ENCODE measurements around the gene DENND2C.
A peak's percentile ranks its signal among the peaks of the same experiment; 100 is the strongest.

DENND2C gene

DNA sequence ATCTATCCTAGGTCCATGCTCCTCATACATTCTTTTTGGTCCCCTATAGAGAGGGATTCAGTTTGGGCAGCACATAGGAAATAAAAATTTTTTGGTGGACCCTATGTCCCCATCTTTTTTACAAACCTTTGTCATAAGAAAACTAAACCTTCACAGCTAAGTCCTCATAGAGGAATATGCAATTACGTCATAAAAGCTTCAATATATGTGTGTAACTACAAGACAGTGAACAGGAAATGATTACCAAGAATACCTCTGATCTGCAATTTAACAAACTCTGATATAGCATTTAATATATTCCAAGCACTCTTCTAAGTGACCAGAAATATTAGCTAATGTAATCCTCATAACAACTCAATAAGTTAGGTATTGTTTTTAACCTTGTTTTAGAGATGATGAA is 6.3 kb upstream of the DENND2C start:
- DNase-seq (ENCODE audit: low read depth) = no peak

DNA sequence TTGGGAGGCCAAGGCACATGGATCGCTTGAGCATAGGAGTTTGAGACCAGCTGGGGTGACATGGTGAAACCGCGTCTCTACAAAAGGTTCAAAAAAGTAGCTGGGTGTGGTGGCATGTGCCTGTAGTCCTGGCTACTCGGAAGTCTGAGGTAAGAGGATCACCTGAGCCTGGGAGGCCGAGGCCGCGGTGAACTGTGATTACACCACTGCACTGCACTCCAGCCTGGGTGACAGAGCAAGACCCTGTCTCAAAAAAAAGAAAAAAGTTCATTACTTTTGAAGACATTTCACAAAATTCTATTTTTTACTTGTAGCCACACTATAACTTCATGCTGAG is 2.1 kb upstream of the DENND2C start:
- no peak for DNase-seq (ENCODE audit: low read depth)

DNA sequence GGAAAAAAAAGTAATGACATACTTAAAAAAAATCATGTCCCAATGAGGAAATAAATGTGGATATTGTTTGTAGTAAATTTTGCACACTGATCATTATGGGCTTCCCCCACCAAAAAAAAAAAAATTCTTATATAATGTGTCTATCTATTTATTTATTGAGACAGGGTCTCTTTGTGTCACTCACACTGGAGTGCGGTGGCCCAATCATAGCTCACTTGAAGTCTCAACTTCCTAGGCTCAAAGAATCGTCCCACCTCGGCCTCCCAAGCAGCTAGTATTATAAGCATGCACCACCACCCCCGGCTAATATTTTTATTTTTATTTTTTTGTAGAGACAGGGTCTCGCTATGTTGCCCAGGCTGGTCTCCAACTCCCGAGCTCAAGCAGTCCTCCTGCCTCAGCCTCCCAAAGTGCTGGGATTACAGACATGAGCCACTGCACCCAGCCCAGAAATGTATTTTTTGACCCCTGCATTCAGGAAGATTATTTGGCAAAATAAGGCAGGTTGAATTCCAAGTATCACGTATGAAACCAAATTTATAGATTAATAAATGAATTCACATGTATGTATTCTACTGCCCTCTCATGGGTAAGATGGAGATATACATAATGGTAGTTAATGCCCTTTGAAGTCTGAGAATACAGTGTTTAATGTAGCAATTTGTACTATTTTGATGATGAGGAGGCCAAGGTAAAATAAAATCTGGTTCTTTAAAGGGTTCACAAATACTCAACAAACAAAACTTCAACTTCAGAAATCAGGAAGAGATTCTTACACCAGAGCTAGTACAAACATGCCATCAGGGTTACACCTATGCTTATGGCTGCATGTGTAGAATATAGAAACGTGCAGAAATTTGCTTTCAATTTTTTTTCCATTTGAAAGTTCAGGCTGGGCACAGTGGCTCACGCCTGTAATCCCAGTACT is 1.4 kb upstream of the DENND2C start:
- no peak for DNase-seq (ENCODE audit: low read depth)

DNA sequence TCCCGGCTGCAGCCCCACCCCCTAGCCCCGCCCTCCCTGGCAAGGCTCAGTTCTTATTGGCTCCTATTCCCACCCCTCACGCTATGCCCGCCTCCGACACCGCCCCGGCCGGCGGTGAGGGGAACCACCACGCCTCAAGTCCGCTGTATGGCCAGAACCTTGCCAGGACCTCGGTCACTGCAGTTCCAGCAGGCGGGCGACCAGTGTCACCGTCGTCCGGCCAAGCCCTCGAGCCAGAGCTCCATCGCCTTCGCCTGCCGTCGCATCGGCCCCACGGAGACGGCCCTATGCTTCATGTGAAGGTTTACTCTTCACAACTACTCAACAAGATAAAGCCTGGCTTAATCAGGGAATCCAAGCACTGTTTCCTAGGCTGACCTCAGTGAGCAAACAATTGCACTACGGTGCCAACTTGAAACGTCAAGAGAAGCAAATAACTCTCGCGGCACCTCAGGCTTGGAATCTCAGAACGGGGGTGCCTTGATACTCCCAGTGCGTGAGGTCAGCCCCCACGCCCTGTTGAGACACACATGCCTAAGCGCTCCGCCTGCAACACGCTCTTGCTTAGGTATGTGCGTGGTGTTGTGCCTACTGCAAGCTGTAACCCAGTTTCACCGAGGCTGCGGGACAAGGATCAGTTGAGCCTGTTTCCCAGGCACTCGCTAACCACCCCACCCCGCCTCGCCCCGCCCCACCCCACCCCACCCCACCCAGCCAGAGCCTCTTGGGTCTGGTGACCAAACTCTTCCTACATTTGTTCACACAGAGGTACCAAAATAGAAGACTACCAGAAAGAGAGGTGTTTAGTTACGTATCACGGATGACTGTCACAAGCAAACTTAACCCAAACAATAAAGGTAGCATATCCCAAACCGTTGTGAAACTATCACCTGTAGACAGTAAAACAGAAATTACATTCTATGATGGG is 498 bp upstream of the DENND2C start:
- peak; percentile 87 for DNase-seq (ENCODE audit: low read depth)

DNA sequence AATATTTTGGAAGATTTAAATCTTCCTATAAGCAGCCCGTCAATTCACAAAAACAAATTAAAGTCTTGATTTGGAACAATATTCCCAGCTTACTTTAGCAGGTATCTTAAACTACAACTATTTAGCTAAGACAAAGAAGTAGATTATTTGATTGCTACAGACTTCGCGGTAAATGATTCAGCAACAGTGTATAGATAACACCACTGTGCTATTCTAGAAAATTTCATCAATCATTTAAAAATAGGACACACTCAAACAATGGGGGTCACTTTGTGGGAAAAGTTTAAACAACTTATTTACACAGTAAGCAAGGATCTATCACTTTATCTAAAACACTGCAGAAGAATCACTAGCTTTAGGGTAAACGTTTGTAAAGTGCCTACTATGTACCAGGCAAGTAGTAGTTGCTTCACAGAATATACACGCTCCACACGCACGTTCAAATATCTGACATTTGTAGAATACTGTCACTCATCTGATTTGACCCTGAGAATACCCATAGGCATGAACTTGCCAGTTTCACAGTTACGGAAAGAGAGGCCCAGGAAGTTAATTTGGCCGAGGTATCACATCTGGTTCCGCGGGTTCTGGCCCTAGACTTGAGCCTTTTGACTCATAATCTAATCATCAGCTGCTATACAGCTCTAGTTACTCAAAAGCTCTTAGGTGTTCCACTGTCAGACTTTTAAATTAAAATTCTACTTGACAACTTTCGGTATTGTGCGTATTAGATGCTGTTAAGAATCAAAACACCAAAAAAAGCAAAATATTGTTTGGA is 876 bp downstream of the DENND2C start:
- peak; percentile 3 for DNase-seq (ENCODE audit: low read depth)

DNA sequence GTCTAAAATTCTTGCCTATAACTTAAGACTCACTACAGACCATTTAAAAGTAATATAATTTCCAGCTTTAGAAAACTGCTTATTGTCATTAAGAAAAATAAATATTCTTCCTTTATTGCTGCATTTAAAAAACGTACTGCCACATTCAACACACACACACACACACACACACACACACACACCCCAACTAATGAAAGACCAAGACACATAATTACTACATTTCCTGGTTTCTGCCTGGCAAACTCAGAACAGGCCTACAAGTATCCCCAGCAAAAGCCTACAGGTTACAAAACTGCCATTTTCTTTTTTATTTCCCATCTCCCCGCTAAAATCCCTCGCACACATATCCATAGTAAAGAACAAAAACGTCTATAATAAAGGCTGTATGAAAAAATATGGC is 1.5 kb downstream of the DENND2C start:
- no peak for DNase-seq (ENCODE audit: low read depth)

DNA sequence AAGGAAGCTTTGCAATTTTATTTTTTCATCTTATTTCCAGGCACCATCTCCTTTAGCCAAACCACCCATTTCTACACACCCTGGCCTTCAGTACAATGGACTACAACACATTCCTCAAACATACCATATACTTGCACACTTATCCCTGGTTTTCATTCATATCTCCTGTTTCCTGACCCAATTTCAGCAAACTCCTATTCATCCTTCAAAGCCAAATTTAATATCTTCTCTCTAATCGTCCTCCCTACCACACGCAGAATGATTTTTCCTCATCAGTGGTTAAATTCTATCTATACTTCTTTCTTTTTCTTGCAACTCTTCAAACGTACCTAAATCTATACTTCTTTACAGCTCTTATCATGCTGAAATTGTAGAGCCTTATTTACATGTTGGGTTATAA is 2.9 kb downstream of the DENND2C start:
- DNase-seq (ENCODE audit: low read depth) = no peak

DNA sequence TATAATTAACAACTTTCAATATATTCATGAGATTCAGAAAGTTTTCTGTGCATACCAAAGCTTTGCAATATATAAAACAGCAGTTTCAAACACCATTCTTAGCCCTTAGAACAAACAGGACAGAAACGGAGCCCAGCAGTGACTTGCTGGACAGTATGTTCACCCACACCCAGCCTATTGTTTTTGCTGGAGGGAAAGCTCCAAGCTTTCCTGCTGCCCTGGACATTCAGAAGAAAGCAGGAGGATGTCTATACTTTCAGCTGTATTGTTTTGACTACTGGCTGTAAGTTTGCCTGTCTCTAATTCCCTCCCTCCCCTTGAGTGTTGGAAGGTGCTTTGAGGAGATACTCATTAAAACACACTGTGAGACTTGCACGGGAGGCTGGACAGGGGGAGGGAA is 9.6 kb downstream of the DENND2C start:
- no peak for DNase-seq (ENCODE audit: low read depth)

DNA sequence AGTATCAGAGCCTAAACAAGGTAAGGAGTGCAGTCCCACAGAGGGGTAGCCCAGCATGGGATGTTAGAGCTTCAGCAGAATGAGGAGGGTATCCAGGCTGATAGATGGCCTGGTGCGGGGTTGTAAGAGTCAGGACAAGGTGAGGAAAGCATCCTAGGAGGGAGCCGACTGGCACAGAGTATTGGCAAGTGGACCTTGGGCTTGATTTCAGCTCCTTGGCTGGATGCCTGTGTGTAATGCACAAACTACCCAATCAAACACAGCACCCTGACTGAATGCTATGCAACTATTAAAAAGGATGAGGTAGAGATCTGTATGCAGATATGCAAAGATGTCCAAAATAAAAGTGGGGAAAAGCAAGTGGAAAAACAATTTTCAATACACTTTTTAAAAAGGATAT is 18.0 kb downstream of the DENND2C start:
- DNase-seq (ENCODE audit: low read depth) = no peak

DNA sequence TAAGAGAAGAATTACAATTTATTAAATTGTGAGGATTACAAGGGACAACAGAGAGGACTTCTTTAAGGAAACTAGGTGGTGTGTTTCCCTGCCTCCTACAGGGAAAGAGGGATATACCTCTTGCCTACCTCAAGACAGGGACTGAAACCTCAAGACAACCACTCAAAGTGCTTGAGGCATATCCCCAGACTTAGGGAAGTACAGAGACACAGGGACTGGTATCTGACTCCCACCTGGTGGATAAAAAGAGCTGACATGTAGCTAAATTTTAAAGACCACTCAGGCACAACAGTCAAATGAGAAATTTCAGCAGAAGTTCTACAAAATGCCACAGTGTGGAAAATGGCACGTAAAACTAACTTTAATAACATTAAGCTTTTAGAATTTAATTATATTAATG is 21.3 kb downstream of the DENND2C start:
- DNase-seq (ENCODE audit: low read depth) = no peak

DNA sequence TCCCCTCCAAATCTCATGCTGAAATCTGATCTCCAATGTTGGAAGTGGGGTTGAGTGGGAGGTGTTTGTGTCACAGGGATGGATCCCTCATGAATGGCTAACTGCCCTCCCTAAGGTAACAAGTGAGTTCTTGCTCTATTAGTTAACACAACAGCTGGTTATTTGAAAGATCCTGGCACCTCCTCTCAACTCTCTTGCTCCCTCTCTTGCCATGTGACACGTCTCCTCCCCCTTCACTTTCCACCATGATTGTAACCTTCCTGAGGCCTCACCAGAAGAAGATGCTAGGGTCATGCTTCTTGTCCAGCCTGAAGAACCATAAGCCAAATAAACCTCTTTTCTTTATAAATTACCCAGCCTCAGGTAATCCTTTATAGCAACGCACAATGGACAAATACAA is 28.5 kb downstream of the DENND2C start:
- no peak for DNase-seq (ENCODE audit: low read depth)

DNA sequence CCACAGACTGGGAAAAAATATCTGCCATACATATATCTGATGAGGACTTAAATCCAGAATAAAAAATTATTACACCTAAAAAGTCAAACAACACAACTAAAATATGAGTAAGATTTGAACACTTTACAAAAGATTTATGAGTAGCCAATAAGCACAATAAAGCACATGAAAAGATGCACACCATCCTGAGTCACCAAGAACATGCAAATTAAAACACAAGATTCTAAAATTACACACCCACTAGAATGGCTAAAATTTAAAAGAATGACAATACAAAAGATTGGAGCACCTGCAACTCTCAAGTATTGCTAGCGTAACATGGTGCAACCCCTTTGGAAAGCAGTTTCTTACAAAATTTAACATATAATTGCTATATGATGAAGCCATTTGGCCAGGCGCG is 30.9 kb downstream of the DENND2C start:
- no peak for DNase-seq (ENCODE audit: low read depth)

DNA sequence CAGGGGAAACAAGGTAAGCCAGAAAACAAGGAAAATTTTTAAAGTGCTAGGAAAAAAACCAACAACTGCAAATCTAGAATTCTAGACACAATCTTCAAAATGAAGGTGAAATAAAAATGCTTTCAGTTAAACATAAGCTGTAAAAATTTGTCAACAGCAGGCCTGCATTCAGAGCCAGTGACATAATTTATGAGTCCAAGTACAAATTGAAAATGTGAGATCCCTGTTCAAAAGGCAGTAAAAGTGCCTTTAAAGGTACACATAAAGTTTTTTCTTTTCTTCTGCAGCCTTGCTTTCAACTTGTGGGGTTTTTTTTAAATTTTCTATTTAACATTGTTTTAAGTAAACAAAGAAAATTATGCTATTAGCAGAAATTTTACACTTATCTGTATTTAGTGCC is 37.4 kb downstream of the DENND2C start:
- no peak for DNase-seq (ENCODE audit: low read depth)

DNA sequence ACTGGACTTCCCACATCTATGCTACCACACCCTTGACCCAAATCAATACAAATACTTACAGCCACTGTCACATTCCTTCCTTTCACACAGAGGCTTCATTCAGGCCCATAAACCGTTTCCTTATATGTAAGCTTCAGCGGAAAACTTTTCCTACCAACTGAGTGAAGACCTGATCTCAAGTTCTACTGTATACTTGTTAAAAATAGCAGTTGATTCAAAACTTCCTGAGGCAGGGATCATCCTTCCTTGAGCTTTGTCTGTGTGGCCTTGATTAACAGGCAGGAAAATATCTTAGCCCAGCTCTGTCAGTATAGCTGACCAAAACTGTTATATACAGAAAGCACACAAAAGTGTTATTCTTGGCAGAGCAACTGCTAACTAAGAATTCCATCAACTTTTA is 42.7 kb downstream of the DENND2C start:
- no peak for DNase-seq (ENCODE audit: low read depth)

DNA sequence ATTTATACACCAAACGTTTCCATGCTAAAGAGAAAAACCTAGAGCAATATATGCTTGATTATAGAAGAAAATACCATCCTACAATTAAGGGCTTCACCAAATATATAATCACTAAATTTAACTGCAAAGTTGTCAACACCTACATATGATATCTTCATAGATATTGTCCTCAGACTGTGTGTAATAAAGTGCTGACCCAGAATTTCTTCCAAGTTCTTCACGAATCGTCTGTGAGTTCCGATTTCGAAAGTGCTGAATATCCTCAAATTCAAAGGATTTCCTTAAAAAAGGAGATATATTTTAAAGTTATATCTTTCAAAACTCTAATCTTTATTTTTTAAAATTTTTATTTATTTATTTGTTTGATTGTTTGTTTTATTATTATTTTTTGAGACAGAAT is 46.5 kb downstream of the DENND2C start:
- no peak for DNase-seq (ENCODE audit: low read depth)

DNA sequence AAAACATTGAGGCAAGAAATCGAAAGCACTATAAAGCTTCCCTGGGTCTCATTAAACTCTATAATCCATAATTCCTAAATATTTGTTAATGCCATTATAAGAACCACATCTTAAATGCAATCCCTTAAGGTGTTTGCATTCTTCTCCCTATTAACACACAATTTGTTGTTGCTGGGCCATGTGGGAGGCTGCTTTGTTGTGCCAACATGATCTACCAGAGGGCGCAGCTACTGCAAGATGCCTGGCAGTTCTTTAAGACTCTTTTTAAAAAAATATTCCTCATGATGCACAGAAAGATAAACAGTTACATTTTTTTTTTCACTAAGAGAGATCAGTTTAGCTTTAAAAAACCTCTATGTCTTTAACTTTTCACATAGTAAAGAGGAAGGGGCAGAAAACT is 49.4 kb downstream of the DENND2C start:
- no peak for DNase-seq (ENCODE audit: low read depth)

DNA sequence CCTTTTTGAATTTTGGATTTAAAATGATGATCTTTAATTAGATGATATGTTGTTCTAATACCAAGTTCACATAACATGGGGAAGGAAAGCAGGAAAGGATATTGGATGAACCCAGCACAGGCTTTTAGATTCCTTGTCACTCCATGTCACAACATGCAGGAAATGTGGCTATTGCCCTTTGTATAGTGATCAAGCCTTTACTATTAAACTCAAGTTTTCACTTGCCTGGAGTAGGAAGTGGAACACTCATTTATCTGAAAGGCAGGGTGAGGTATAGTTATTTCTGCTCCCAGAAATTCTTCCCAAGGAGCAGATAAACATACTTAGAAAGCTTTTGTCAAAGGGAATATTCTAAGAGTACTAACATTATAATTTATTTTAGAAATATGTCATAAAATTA is 51.2 kb downstream of the DENND2C start:
- DNase-seq (ENCODE audit: low read depth) = no peak

DNA sequence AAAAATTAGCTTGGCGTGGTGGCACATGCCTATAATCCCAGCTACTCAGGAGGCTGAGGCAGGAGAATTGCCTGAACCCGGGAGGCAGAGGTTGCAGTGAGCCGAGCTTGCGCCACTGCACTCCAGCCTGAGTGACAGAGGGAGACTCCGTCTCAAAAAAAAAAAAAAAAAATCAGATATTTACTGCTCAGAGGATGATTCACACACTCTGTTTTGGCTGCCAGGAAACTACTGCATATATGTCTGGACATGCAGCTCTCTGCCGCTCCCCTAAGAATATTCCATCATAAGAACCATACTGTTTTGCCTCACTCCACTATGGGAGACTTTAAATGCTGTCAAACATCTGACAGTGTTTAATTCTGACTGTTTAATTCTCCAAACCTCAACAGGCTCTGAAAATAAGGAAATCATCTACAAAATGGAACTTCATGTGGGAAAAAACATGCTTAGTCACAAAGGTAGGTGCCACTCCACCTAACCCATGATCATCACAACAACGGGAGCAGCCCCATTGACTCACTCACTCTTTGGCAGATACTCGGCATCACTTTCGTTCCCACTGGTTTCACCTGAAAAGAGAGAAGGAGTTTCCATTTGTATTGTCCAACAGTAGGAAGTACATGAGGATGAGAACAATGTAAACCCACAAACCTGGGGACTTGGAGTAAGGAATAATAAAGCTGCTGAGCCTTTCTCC is 59.2 kb downstream of the DENND2C start:
- DNase-seq (ENCODE audit: low read depth) = no peak

DNA sequence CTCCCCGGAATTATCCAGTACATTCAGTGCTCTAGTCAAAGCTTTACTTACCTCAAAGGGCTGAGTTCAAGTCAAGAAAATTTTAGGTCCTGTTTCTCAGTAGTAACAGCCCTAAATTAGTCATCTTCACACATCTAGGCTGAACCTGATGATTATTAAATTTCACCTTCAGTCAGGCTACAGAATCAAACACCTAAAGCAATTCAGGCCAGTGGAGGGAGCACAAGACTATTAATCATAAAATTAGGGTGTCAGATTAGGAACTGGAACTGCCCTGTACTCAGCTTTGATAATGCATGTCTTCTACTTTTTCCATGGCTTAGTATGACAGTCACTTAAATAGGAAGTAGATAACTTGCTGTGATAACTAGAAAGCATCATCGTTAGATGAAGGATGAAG is 60.0 kb downstream of the DENND2C start:
- DNase-seq (ENCODE audit: low read depth) = no peak

DNA sequence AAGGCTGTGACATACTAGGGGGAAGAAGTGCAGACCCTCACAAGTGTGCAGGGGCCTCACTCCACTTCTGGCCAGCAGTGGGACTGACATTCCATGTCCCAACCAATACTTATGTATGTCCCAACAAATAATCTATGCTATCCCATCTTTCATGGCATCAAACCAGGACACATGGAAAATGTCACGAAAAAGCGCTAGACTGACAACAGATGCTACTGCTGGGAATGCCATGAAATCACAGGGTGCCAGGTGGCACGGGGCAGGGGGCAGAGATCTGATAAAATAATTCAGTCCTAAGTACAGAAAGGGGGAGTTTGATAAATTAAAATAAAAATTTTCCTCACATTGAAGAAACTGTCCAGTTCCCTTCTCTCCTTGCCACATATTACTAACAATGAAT is 60.8 kb downstream of the DENND2C start:
- no peak for DNase-seq (ENCODE audit: low read depth)

DNA sequence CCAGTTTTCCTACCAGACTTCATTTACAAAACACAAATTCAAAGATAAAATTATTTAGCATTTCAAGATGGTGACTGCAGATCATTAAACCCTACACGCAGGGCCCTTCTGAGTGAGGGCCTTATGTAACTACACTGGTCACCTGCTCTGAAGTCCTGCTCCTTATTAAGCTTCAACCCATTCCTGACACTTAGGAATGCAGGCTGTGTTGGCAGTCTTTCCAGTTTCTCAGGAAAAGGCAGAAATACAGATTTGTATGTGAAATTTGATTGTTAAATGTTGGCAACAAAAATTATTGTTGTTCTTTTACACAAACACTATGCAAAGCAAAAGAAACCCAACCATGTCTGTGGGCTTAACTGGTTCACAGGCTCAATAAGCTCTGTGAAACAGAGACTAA is 62.6 kb downstream of the DENND2C start:
- no peak for DNase-seq (ENCODE audit: low read depth)

DNA sequence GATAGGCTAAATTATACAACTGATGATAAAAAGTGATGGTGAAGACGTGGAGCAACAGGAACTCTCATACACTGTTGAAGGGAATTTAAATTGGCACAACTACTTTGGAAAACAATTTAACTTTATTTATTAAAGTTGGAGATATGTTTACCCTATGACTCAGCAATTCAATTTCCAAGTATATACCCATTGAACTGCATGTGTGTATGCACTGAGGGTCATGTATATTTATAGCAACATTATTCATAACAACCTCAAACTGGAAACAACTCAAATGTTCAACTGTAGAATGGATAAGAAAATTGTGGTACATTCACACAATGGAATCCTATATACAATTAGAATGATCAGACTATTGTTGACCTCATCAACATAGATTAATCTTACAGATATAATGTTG is 71.9 kb downstream of the DENND2C start:
- peak; percentile 6 for DNase-seq (ENCODE audit: low read depth)
